Upper lobe of right lung (tissue), 1 donor: ENCODE data around the gene RPLP2. TPM values are rescaled to one million over a fixed set of nuclear protein-coding genes. Genes with fewer than 3 reads are reported as not detected.

Experiments
- ATAC-seq: fragments of 200-7000 bp; cut with Tn5 transposase; one replicate; pipeline ENCODE4 v1.9.1; 2020; ENCODE audit warnings: mild to moderate bottlenecking, moderate library complexity
- DNase-seq: peaks from one replicate; pipeline ENCODE4 v3.0.0-alpha.2; 2020
- H3K27ac ChIP-seq: fragments of 200-600 bp; one replicate; pipeline ENCODE4 v1.8.0; 2022
- H3K27me3 ChIP-seq: fragments of 200-600 bp; one replicate; pipeline ENCODE4 v1.8.0; 2022; ENCODE audit warnings: mild to moderate bottlenecking
- H3K36me3 ChIP-seq: fragments of 200-600 bp; one replicate; pipeline ENCODE4 v1.8.0; 2022
- H3K4me1 ChIP-seq: fragments of 200-600 bp; one replicate; pipeline ENCODE4 v1.8.0; 2022
- H3K4me3 ChIP-seq: fragments of 200-600 bp; one replicate; pipeline ENCODE4 v1.8.0; 2022; ENCODE audit warnings: mild to moderate bottlenecking
- H3K9me3 ChIP-seq: fragments of 200-600 bp; one replicate; pipeline ENCODE4 v1.8.0; 2022
- intact Hi-C: fragments of 100-400 bp; cut with DNase I; formaldehyde crosslinking; loops from one replicate; pipeline ENCODE4 v1.11.0; 2022
- total RNA-seq: library from RNA; stranded (reverse); fragmentation: NEBNext Ultra II Directional; extraction: Animal tissue kit (Norgen Biotek cat#: 25700); gene quantifications from one replicate; pipeline ENCODE4 v1.2.1, GENCODE V29; 2021
- TF ChIP-seq, protein P1 (sequence below): fragments of 200-600 bp; IDR thresholded peaks from one replicate; pipeline ENCODE4 v1.8.0; 2022; ENCODE audit warnings: antibody characterized with exemption
- donor health status: DM: no; HTN: yes; CAD: no; lungs with severe emphysema.

Gene RPLP2
- total RNA-seq, 1 donor from 2014 or later: 1,548 TPM

DNA sequence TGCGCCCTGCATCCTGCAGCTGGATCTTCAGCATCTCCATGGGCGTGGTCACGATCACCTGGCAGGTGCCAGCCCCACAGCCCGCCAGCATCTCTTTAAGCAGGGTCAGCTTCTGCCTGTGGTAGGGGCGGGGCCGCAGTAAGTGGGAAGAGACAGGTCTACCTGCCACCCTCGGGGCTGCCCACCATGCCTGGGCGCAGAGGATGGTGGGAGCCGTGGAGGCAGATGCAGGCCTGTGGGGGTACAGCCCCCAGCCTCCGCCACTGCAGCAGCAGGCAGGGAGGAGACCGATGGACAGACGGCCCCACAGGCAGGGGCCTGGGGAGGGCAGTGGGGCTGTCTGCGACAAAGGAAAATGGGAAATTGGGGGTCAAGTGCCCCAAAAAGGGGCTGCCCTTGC, 16.9 kb upstream of the RPLP2 start:
- intact Hi-C loops: no loop called here
- DNase-seq (no peak), ATAC-seq (no peak)
- Histone ChIP-seq H3K27me3 (no peaks in the 10 kb centered on the region), H3K4me3 (no peak overlapping the region), H3K27ac (no peak overlapping the region), H3K36me3 (peaks cover 7% of the 10 kb centered on the region), H3K4me1 (peaks cover 22% of the 10 kb centered on the region), H3K9me3 (no peaks in the 10 kb centered on the region)
- TF ChIP-seq, protein P1, sequence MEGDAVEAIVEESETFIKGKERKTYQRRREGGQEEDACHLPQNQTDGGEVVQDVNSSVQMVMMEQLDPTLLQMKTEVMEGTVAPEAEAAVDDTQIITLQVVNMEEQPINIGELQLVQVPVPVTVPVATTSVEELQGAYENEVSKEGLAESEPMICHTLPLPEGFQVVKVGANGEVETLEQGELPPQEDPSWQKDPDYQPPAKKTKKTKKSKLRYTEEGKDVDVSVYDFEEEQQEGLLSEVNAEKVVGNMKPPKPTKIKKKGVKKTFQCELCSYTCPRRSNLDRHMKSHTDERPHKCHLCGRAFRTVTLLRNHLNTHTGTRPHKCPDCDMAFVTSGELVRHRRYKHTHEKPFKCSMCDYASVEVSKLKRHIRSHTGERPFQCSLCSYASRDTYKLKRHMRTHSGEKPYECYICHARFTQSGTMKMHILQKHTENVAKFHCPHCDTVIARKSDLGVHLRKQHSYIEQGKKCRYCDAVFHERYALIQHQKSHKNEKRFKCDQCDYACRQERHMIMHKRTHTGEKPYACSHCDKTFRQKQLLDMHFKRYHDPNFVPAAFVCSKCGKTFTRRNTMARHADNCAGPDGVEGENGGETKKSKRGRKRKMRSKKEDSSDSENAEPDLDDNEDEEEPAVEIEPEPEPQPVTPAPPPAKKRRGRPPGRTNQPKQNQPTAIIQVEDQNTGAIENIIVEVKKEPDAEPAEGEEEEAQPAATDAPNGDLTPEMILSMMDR: no peak

DNA sequence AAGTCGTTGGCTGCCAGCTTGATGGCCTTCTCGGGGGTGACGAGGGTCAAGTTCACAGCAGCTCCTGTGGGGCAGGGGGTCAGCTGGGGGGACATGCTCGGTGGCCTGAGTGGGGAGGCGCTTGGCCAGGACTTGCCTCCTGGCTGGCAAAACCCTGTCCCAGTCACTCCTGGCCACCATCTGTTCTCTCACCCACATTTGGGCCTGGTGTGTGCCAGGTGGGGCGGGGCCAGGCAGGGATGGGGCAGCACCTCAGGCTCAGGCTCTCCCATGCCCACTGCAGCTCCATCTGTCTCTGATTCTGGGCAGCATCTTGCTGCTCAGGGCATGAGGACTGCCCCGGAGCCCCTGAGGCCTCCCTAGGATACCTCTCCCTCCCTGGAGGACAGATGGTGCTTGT, 16.2 kb upstream of the RPLP2 start:
- intact Hi-C loops: no loop called here
- Histone ChIP-seq H3K36me3 (peaks cover 7% of the 10 kb centered on the region), H3K4me1 (peaks cover 22% of the 10 kb centered on the region), H3K27me3 (no peaks in the 10 kb centered on the region), H3K9me3 (no peaks in the 10 kb centered on the region), H3K27ac (no peak overlapping the region), H3K4me3 (no peak overlapping the region)
- DNase-seq (no peak), ATAC-seq (no peak)
- TF ChIP-seq, protein P1: no peak

DNA sequence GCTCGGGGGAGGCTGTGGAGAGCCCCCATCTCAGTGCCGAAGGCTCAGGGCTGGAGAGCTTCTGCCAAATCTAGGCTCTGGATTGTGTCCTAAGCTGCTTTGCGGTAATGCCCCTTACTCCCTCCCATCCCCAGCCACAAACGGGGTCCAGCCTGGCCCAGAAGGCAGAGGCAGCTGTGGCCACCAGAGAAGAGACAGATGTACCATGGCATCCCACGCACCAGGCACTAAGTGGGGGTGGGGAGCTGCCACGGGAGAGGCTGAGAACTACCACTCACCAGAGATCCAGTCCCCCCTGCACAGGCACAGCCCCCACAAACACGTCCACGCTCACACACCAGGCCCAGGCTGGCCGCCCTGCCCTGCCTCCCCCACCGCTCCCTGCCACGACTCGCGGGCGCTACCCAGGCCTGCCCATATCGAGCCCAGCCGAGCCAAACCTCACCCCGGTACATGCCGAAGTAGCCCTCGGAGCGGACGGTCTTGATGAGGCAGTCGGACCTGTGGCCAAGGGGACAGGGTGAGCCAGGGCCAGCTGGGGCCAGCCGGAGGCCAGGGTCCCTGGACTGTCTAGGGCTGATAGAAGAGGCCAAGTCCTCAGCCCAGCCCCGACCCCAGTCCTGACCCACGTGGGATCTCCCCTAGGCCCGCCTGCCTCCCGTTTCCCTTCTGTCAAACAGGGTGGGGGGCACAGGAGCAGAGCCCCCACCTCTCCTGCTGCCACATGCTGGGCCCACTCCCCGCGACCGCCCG, 15.6 kb upstream of the RPLP2 start:
- no peak for DNase-seq

DNA sequence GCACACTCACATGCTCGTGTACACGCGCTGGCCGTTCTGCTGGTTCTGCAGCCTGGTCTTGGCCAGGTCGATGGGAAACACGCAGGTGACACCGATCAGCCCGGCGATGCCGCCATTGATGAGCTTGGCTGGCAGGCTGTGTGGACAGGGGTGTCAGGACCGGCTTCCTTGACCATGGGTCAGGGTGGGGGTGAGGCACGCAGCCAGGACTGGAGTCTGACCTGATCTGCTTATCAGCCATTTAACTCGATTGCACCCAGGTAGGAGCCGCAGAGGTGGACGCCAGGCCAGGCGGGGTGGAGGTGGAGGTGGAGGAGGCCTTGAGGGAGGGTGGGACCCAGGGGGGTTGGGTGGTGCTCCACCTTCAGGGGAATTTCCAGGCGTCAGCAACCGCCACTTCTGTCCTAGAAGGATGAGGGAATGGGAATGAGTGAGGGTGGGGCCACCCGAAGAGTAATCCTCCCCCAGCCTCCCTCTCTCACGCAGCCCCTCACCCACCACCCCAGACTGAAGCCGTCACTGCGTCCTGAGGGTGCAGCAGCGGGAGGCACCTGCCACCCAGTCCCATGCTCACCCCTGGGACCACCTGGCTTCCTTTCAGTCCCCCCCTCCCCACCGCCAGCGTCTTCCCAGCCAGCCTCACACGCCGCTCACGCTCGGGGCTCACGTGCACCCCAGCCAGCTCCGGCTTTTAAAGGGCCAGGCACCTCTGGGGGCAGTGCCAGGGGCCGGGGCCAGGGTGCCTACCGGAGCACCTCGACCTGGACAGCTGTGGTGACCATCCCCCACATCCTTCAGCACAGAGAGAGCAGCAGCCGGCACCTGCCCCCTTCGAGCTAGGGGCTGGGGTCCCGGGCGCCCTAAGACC, 14.8 kb upstream of the RPLP2 start:
- Histone ChIP-seq H3K9me3 (no peaks in the 10 kb centered on the region), H3K27me3 (no peaks in the 10 kb centered on the region), H3K4me3 (peak overlapping the region; percentile 87), H3K4me1 (peaks cover 22% of the 10 kb centered on the region), H3K27ac (peak overlapping the region; percentile 73), H3K36me3 (peaks cover 7% of the 10 kb centered on the region)
- TF ChIP-seq, protein P1: no peak
- ATAC-seq: peak; percentile 8
- no peak for DNase-seq
- intact Hi-C loops: no loop called here

More for the DNA sequence above, 15.6 kb upstream of the RPLP2 start:
- TF ChIP-seq, protein P1: no peak
- H3K27me3 ChIP-seq: no peaks in the 10 kb centered on the region
- H3K4me3 ChIP-seq: peak overlapping the region; percentile 87
- intact Hi-C loops: no loop called here
- ATAC-seq: no peak
- peaks cover 7% of the 10 kb centered on the region for H3K36me3 ChIP-seq
- no peaks in the 10 kb centered on the region for H3K9me3 ChIP-seq
- H3K4me1 ChIP-seq: peaks cover 22% of the 10 kb centered on the region
- no peak overlapping the region for H3K27ac ChIP-seq

DNA sequence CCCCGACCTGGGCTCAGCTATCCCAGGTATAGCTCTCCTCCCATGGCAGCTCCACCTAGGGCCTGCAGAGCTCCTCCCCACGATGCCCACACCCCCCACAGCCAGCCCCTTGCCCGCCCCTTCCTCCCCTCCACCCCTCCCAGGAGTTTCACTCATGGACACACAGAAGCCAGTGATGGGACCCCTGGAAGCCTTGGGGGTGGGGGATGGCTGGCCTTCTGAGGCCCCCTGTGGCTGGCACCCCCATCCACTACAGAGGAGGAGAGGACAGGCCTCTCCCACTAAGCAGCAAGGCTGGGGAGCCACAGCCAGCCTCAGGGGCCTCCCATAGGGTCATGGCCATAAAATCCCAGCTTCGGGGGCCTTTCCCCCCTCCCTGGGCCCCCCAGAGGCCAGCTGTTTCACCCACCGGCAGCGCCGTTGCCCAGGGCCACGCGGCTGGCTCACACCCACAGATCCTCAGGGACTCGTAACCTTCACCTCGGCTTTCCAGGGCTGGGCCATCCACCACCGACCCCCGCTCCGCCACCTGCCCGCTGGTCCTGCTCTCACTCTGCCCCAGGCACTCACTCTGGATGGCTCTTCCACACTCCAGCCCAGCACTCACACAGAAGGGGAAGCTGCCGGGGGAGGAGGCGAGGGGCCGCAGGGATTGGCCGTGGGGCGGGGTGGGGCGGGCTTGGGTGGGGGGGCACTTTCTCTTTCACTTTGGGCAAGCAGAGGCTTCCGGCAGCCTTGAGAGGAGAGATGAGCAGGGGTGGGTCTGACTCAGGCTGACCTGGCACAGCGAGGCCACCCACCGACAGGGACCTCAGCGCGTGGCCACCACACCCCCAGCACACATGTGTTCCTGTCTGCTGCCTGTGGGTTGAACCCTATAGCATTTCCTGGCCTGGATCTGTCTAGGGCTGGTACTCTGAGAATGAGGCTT, 13.9 kb upstream of the RPLP2 start:
- ATAC-seq: peak; percentile 75
- H3K27ac ChIP-seq: peak overlapping the region; percentile 73
- peaks cover 7% of the 10 kb centered on the region for H3K36me3 ChIP-seq
- peak overlapping the region; percentile 87 for H3K4me3 ChIP-seq
- H3K27me3 ChIP-seq: no peaks in the 10 kb centered on the region
- DNase-seq: peak; percentile 92
- TF ChIP-seq, protein P1: no peak
- no peaks in the 10 kb centered on the region for H3K9me3 ChIP-seq
- peaks cover 22% of the 10 kb centered on the region for H3K4me1 ChIP-seq
- intact Hi-C loops: no loop called here
